Keratinocyte (primary cell): ENCODE results near the gene TAF10. TPM values are rescaled to one million over a fixed set of nuclear protein-coding genes. Genes with fewer than 3 reads are reported as not detected.
A peak's percentile ranks its signal among the peaks of the same experiment; 100 is the strongest.

Experiments used
- DNase-seq: peaks from one replicate; pipeline ENCODE4 v3.0.0-alpha.2; 2011; ENCODE audit warnings: low read depth, missing footprints, low spot score
- FAIRE-seq: peaks from 2 replicates; lab custom pipeline; 2011; peaks lifted over from hg19 to GRCh38; lab: Jason Lieb, UNC
- H2AFZ ChIP-seq: 2 replicates; pipeline ENCODE4 v1.6.0; 2012; ENCODE audit warnings: low read length, control low read depth, inconsistent platforms; ENCODE audit not compliant: control insufficient read depth
- H3K27ac ChIP-seq: 2 replicates; pipeline ENCODE4 v1.5.1; 2011; ENCODE audit warnings: low read length; ENCODE audit not compliant: control insufficient read depth, insufficient read depth
- H3K27me3 ChIP-seq: 3 replicates; pipeline ENCODE4 v1.6.0; 2011; ENCODE audit warnings: low read length; ENCODE audit not compliant: control insufficient read depth, insufficient read depth; ENCODE audit errors: extremely low read depth
- H3K36me3 ChIP-seq, 2 experiments: 2 replicates in 1 of 2; 3 replicates in 1 of 2; pipeline ENCODE4 v1.5.1; 2011; ENCODE audit warnings: low read length in 2 of 2, mild to moderate bottlenecking in 1 of 2; ENCODE audit not compliant: control insufficient read depth in 2 of 2, insufficient read depth in 2 of 2; ENCODE audit errors: extremely low read depth in 1 of 2
- H3K4me1 ChIP-seq: 3 replicates; pipeline ENCODE4 v1.5.1; 2011; ENCODE audit warnings: low read length; ENCODE audit not compliant: control insufficient read depth, insufficient read depth; ENCODE audit errors: extremely low read depth
- H3K4me2 ChIP-seq: 3 replicates; pipeline ENCODE4 v1.6.0; 2011; ENCODE audit warnings: low read depth, low read length; ENCODE audit not compliant: control insufficient read depth, insufficient read depth; ENCODE audit errors: extremely low read depth
- H3K4me3 ChIP-seq, 3 experiments: fragments of 200-600 bp in 1 of 3; sonication (generic) in 1 of 3; 2 replicates in 2 of 3; 3 replicates in 1 of 3; pipeline ENCODE4 v1.5.1; 2011 to 2016; ENCODE audit warnings: low read length in 3 of 3, mild to moderate bottlenecking in 3 of 3, control low read depth in 2 of 3, inconsistent platforms in 1 of 3, low read depth in 1 of 3, mixed read lengths in 1 of 3, mixed run types in 1 of 3, moderate library complexity in 1 of 3; ENCODE audit not compliant: control insufficient read depth in 2 of 3, insufficient read depth in 2 of 3; ENCODE audit errors: extremely low read depth in 1 of 3
- H3K79me2 ChIP-seq: 2 replicates; pipeline ENCODE4 v1.6.0; 2012; ENCODE audit warnings: low read length; ENCODE audit not compliant: control insufficient read depth, insufficient read depth
- H3K9ac ChIP-seq: 3 replicates; pipeline ENCODE4 v1.6.0; 2011; ENCODE audit warnings: low read length; ENCODE audit not compliant: control insufficient read depth, insufficient read depth; ENCODE audit errors: extremely low read depth
- H3K9me1 ChIP-seq: 3 replicates; pipeline ENCODE4 v1.6.0; 2011; ENCODE audit warnings: low read length; ENCODE audit not compliant: control insufficient read depth, insufficient read depth; ENCODE audit errors: extremely low read depth
- H3K9me3 ChIP-seq: 2 replicates; pipeline ENCODE4 v1.5.1; 2012; ENCODE audit warnings: low read depth, low read length; ENCODE audit not compliant: control insufficient read depth
- H4K20me1 ChIP-seq: 3 replicates; pipeline ENCODE4 v1.6.0; 2011; ENCODE audit warnings: low read length; ENCODE audit not compliant: control insufficient read depth, insufficient read depth; ENCODE audit errors: extremely low read depth
- EZH2 ChIP-seq: IDR thresholded peaks from one replicate; pipeline ENCODE4 v1.6.1; 2012; ENCODE audit warnings: inconsistent platforms, mild to moderate bottlenecking, low read length, moderate library complexity
- dilution Hi-C: fragments of 300-500 bp; cut with MboI; formaldehyde crosslinking; loops from one replicate; pipeline ENCODE4 v1.7.0; 2020; ENCODE audit warnings: low sequenced_read_pairs; ENCODE audit not compliant: extremely low pct_ligation_motif_present
- polyA minus RNA-seq, 3 experiments: library from RNA; depleted of rRNA, polyadenylated mRNA; stranded (reverse); fragments of >200 nt; gene quantifications; 1 replicate in 1 of 3; 2 replicates in 1 of 3; 3 replicates in 1 of 3; pipeline ENCODE4 v1.2.3, GENCODE V29; 2011
- polyA plus RNA-seq, 5 experiments: library from polyadenylated mRNA; depleted of rRNA in 3 of 5; stranded (reverse) in 3 of 5; stranded (forward) in 1 of 5; unstranded in 1 of 5; fragments of >200 nt; gene quantifications; 1 replicate in 1 of 5; 2 replicates in 3 of 5; 3 replicates in 1 of 5; pipeline versions ENCODE4 v1.2.1 to v1.2.3, GENCODE V29; 2011 to 2012; ENCODE audit warnings: missing spikeins in 2 of 5, low read depth in 1 of 5, low replicate concordance in 1 of 5
- TF ChIP-seq, protein P1 (sequence below), 3 experiments: IDR thresholded peaks in 1 of 3; conservative IDR thresholded peaks in 1 of 3; optimal IDR thresholded peaks in 1 of 3; 2 replicates in 2 of 3; 3 replicates in 1 of 3; pipeline versions ENCODE3 to v1.5.1; 2011; ENCODE audit warnings: low read length in 3 of 3, mild to moderate bottlenecking in 3 of 3, moderate library complexity in 2 of 3, control low read depth in 1 of 3, inconsistent platforms in 1 of 3; ENCODE audit not compliant: insufficient read depth in 2 of 3; ENCODE audit errors: extremely low read depth in 1 of 3

TAF10 gene
- polyA plus RNA-seq: 120 to 181 TPM (median 165 TPM) in 3 replicates
- polyA plus RNA-seq (2011; ENCODE audit: low read depth): 39.7 TPM
- polyA plus RNA-seq (2011; cell fraction: cytosol; rRNA removed): 128 and 138 TPM in 2 replicates
- polyA plus RNA-seq (2011; cell fraction: nucleus; rRNA removed): 66.4 and 74.6 TPM in 2 replicates
- 138 and 172 TPM in 2 replicates for polyA plus RNA-seq (2012; ENCODE audit: low replicate concordance)
- polyA minus RNA-seq: 69.5 to 176 TPM (median 96.2 TPM) in 3 replicates
- polyA minus RNA-seq (2011; cell fraction: cytosol; rRNA and poly(A)+ RNA removed): 95.0 TPM
- polyA minus RNA-seq (2011; cell fraction: nucleus; rRNA and poly(A)+ RNA removed): 12.7 and 25.4 TPM in 2 replicates

DNA sequence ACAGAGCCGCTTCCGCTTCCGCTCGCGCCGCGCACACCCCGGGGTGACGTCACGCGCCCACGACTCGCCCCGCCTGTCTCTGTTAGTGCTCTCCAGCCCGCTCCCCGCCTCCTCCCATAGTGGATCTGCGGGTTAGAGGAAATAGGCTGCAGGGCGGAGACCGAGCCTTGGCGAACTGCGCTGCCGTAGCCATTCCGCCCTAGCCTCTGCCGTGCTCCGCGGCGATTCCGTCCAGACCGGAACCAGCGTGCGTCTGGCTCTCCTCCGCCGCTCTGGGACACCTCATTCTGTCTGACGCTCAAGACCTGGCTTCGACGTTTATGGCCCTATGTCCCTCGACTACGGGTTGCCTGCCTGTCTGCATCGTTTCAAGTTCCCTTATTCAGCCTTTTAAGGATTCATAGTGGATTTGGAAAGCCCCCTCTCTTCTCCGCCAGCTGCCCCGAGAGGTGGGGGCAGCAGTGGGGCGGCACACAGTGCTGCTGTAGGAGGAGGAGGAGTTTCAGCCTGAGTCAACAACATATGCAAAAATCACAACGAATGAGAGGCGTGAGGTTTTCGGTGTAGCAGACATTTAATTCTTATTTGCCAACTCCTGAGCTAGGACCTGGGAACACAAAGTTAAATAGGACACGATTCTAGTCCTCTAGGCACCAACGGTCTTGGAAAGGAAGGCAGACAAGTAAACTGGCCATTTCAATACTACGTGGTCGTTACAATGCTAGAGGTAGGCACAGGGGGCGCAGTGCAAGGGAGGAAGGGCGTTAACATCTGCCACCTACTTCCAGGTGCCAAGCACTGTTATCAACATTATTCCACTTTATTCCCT is at the start of gene TAF10:
TAF10 (minus strand) TSS at position 4 of the 829 bp plus-strand sequence. CDS start 27 bp downstream, outside the sequence.
- peaks cover 48 to 60% of the 10 kb centered on the region in 2 experiments for H3K36me3 ChIP-seq
- TF ChIP-seq, protein P1, sequence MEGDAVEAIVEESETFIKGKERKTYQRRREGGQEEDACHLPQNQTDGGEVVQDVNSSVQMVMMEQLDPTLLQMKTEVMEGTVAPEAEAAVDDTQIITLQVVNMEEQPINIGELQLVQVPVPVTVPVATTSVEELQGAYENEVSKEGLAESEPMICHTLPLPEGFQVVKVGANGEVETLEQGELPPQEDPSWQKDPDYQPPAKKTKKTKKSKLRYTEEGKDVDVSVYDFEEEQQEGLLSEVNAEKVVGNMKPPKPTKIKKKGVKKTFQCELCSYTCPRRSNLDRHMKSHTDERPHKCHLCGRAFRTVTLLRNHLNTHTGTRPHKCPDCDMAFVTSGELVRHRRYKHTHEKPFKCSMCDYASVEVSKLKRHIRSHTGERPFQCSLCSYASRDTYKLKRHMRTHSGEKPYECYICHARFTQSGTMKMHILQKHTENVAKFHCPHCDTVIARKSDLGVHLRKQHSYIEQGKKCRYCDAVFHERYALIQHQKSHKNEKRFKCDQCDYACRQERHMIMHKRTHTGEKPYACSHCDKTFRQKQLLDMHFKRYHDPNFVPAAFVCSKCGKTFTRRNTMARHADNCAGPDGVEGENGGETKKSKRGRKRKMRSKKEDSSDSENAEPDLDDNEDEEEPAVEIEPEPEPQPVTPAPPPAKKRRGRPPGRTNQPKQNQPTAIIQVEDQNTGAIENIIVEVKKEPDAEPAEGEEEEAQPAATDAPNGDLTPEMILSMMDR (optimal IDR thresholded peaks at IDR 0.05 in 1 of 3, IDR thresholded peaks at IDR 0.05 in 1 of 3, conservative IDR thresholded peaks at IDR 0.05 in 1 of 3; ENCODE audit: extremely low read depth in 1 of 3, insufficient read depth in 2 of 3, low read length in 3 of 3): peak; percentile 35 to 77 (median 50)
- no peak for TF ChIP-seq EZH2
- peak within 1 kb of the TSS; percentile 86 for H3K27ac ChIP-seq
- H2AFZ ChIP-seq: peak within 1 kb of the TSS; percentile 82
- H3K4me3 ChIP-seq: peak within 1 kb of the TSS; percentile 70 to 83 (median 73)
- dilution Hi-C loops: no loop called here
- H3K79me2 ChIP-seq: peaks cover 28% of the 10 kb centered on the region
- peaks cover 17% of the 10 kb centered on the region for H3K4me1 ChIP-seq
- peak within 1 kb of the TSS; percentile 84 for H3K9ac ChIP-seq
- peak within 1 kb of the TSS; percentile 81 for H3K4me2 ChIP-seq
- FAIRE-seq (peak; percentile 57), DNase-seq (peak; percentile 54)
- no peaks in the 10 kb centered on the region for H3K27me3 ChIP-seq
- no peaks in the 10 kb centered on the region for H3K9me3 ChIP-seq
- no peaks in the 10 kb centered on the region for H3K9me1 ChIP-seq
- H4K20me1 ChIP-seq: no peaks in the 10 kb centered on the region

DNA sequence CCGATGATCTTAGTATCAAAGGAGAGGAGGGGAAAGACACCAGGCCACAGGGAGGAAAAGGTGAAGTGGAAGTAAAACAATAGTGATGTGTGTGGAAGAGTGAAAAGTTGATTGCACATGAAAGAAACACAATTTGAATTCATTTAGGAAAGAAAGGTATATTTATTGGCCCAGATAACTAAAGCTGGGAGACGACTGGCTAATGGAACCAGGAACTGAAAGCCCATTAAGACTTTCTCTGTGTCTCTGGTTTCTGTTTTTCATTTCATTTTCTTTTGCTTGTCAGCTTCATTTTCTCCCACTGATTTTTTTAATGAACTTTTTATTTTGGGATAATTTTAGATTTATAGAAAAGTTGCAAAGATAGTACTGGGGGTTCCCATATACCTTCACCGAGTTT is 48.7 kb upstream of the TAF10 start:
- no peaks in the 10 kb centered on the region for H4K20me1 ChIP-seq
- no peaks in the 10 kb centered on the region for H3K79me2 ChIP-seq
- dilution Hi-C loops: no loop called here

More for the DNA sequence above, 48.7 kb upstream of the TAF10 start:
- no peaks in the 10 kb centered on the region for H3K36me3 ChIP-seq
- peaks cover 25% of the 10 kb centered on the region for H3K27me3 ChIP-seq
- no peaks in the 10 kb centered on the region for H3K9me3 ChIP-seq
- H3K4me3 ChIP-seq: no peak overlapping the region
- no peaks in the 10 kb centered on the region for H3K4me1 ChIP-seq
- FAIRE-seq (no peak), DNase-seq (no peak)
- H3K4me2 ChIP-seq: no peak overlapping the region
- no peak overlapping the region for H2AFZ ChIP-seq
- no peak overlapping the region for H3K9ac ChIP-seq
- no peaks in the 10 kb centered on the region for H3K9me1 ChIP-seq
- no peak overlapping the region for H3K27ac ChIP-seq
- TF ChIP-seq EZH2: no peak
- TF ChIP-seq, protein P1 (optimal IDR thresholded peaks at IDR 0.05 in 1 of 3, IDR thresholded peaks at IDR 0.05 in 1 of 3, conservative IDR thresholded peaks at IDR 0.05 in 1 of 3; ENCODE audit: extremely low read depth in 1 of 3, insufficient read depth in 2 of 3, low read length in 3 of 3): no peak
